GM19438 (cell line): Measurements from ENCODE around the gene GUCD1.

Source experiments
- ATAC-seq: cut with Tn5 transposase; IDR thresholded peaks from one replicate; pipeline ENCODE4 v1.9.1; 2021; ENCODE audit warnings: low read depth; ENCODE audit not compliant: unreplicated experiment

Gene GUCD1

DNA sequence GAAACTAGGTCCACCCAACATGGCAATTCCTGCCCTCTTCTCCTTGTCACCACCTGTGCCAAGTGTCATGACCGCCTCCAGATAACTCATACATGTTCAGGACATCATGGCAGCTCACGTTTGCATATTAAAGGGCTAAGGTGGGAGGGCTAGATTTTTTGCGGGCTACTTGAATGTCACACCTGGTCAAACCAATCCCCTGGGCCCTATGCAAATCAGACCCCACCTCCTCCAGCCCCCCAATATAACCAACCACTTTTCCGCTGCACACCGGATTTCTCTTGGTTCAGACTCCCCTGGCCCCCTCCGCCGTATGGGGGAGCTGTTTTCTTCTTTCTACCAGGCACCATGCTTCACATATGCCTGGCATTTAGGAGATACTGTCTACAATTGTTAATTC is 47.2 kb downstream of the GUCD1 start:
- no peak for ATAC-seq

DNA sequence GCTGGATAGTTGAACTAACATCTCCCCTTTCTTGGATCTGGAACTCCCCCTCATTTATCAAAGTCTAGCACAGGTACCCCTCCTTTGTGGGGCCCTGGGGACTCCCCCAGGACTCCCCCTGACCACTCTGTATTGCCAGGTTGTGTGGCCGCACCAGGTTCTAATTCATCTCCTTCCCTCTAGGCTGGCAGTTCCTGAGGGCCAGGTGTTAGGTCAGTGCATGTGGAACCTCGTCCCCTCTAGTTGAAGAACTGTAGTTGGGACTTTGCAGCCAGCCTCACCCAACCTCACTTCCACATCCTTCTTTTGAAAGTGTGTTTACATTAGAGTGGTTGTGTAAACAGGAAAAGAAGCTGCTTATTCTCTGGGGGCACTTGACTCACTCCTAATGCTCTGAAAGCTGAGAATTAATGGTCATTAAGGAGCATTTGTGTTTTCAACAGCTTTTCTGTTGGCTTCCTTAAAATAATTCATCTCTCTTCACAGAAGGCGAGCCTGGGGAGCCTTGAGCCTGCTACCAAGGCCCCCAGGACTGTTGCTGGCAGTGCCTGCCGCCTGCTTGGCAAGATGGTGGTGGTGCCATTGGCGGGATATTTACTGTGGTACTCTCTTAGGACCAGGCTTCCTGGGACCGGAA is 48.0 kb downstream of the GUCD1 start:
- no peak for ATAC-seq

DNA sequence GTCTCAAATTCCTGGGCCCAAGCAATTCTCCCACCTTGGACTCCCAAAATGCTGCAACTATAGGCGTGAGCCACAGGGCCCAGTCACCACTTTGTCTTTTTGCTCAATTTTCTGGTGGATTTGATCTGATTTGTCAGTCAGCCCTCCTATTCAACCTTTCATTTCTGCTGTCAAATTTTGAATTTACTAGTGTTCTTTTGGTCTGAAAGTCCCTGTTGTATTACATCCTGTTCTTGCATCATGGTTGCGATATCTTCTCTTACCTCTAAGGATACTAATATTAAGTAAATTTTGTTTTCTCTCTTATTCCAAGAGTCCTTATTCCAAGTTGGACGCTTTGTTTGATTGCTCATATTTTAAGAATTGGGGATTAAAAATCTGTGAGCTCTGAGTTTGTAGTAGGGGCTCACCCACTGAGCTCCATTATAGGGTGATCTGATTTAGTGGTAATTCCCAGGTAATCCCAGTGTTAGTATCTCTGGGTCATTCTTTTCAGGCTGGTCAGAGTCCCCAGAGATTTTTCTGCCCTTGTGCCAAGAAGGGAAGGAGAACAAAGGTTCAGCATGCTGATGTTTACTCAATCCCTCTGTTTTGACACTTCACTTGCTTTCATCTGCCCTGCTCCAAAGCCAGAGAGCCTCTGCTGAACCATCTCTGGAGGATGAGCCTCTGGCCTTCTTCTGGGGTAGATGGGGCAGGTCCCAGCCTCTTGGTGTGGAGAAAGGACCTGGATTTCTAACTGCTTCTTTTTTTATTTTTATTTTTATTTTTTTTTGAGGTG is 49.8 kb downstream of the GUCD1 start:
- ATAC-seq = no peak

DNA sequence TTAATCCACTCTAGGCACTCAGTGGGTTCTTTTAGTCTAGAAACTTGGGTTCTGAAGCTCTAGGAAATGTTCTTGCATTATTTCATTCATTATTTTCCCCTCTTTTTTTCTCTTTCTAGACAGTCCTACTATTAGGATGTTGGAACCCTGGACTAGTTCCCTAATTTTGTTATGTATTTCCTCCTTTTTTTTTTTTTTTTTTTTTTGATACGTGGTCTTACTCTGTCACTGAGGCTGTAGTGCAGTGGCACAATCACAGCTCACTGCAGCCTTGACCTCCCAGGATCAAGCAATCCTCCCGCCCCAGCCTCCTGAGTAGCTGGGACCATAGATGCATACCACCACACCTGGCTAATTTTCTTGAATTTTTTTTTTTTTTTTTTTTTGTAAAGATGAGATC is 50.4 kb downstream of the GUCD1 start:
- no peak for ATAC-seq

DNA sequence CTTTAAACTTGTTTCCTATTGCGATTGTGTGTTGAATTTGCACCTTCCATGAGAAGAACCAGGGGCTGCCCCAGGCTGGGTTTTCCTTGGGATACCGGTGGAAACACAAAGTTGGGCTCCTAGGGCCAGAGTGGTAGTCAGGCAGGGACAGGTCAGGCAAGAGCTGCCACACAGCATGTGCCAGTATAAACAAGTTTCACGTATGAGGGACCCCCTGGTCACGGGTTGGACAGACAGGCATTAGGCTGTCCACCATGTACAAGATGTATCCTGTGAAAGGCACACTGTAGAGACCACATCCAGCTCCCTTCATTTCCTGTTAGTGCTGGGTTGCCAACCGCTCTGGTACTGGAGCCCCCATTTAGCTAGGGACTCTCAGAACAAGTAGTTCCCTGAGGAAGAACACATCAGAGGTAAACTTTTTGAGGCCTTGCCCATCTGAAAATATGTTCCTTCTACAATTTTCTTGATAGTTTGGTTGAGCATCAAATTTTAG is 51.0 kb downstream of the GUCD1 start:
- no peak for ATAC-seq

DNA sequence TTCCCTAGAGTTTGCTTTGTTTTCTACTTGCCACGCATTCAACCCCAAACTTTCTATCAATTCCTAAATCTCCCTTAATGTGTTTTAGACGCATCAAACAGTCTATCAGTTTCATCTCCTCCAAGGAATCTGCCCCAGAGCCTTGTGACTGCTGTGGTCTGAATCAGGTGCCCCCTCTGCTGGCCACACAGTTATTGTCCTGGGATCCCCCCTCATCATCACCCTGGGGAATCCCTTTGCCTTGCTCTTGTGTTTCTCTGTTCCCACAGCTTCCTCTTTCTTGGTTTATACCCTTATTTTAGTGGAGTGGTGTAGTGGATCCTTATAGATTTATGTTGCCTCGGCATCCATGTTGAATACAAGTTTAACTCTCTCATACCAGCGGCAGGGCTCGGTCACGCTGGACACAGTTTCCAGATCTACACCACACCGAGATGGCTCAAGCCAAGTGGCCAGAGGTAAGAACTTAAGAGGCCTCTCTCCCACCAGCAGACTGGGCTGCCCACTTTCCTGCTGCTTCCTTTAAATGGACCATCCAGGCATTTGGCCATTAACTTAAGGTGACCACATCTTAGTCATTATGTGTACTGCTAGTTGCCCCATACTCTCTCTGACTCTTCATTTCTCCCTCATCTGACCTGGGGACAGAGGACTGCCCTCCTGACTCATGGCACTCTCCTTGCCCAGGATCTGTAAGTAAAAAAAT is 51.6 kb downstream of the GUCD1 start:
- ATAC-seq = no peak

DNA sequence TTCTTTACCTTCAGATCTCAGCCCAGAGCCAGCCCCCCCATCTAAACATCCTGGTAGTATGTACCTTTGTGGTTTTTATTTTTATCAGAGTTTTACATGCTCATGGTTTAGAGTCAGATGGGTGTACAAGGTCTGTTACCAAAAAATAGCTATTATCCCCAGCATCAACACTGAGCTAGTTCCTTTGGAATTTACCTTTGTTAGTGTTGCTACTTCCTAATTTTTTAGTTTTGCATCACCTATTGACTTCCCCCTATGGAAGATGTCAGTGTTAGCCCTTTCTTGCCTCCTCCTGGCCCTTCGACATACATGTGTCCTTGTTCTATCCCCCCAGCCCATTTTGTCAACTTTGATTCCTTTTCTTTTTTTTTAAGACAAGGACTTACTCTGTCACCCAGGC is 52.4 kb downstream of the GUCD1 start:
- ATAC-seq = no peak

DNA sequence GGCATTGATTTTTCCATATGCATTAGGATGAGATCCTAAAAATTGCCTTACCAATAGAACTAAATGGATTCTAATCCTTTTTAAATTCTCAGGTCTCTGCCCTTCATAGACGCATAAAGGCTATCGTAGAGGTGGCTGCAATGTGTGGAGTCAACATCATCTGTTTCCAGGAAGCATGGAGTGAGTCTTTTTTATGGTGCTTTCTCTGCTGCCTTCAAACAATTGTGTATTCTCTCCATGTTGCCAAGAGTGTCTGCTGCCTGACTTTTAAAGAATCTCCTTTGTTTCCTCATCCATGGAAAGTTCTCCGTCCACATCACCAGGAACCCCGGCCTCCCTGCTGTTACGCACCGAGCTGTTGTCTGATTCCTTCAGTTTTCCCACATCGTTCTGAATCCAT is 52.9 kb downstream of the GUCD1 start:
- no peak for ATAC-seq

DNA sequence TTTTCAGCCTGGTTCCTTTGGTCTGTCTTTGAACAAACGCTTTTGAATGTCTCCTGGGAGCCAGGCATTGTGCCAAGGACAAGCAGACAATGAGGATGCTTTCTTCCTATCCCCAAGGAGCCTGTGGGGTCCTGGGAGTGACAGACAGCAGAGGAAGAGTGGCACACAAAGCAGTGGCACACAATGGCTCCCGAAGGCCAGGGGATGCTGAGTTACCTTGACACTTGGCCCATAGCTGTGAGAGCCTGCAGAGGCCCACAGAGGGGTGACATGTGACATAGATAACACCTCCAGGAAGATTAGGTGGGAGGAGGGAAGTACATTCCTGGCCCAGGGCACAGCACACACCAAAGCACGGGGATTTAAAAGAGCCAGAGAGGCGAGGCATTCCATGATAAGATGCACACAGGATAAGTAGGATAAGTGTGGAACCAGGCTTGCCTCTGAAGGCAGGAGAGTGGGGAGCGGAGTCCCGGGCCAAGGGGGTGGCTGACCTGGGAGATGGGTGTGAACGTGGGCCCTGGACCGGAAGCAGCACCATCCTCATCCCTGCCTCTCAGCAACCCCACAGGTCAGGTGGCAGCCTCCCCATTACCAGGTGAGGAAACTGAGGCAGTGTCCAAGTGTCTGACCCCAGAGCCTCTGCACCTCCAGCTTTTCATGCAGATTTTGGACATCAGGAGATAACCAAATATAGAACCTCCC is 53.5 kb downstream of the GUCD1 start:
- ATAC-seq = no peak

DNA sequence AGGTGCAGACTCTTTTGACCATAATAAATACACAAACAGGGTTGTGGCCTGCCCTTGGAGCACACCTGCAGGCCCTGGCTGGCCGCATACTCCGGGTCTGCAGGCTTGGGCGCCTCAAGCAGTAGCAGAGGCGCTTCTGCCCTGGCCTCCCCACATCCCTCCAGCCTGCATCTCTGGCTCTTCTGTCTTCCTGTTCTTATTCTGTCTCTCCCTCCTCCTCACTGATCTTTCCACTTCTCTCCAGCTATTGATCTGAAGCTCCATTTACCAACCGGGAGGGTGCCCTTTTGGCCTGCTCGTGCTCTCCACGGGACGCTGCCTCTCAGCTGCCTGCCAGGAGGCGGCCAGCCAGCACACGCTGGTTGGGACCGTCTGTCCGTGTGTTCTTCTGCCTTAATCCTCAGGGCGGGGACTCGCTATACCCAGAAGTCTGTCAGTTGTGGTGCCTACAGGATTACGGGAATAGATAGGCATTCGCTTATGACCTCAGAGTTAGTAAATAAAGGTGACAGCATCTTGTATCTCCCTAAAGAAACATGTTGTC is 54.6 kb downstream of the GUCD1 start:
- ATAC-seq = no peak

DNA sequence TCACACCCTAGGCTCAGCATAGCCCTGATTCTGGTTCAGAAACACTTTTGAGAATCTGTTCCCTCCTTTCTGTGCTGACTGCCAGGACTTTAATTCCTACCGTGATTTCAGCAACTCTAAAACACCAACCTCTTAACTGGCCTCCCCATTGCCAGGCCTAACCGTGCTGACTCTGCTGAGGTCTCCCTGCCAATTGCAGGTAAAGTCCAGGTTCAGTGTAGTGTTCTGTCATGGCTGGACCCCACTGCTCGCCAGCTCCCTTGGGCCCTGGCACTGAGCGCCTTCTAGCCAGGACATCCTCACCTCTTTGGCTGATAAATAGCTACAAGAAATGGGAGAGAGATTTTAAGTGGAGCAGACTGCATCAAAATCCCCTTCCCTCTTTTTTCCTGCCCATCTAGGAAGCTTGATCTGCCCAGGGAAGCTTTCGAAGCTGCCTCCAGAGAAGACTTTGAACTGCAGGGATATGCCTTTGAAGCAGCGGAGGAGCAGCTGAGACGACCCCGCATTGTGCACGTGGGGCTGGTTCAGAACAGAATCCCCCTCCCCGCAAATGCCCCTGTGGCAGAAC is 55.1 kb downstream of the GUCD1 start:
- ATAC-seq = no peak

DNA sequence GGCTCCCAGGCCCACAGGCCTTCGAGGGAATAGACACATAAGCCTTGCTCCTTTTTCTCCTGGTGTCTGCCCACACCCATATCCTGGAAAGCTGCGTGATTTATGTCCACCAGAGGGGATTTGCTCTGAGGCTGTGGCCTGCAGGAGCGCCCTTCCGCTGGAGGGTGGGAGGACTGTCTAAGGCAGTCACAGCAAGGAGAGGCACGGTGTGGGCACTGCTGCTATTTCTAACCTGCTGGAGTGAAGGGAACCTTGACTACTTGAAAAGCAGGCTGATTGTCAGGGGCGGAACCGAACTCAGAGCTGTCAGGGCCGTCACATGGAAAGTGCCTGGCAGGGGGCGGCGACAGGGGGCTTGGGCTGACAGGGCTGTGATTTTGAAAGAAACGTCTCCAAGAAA is 56.1 kb downstream of the GUCD1 start:
- ATAC-seq = no peak

DNA sequence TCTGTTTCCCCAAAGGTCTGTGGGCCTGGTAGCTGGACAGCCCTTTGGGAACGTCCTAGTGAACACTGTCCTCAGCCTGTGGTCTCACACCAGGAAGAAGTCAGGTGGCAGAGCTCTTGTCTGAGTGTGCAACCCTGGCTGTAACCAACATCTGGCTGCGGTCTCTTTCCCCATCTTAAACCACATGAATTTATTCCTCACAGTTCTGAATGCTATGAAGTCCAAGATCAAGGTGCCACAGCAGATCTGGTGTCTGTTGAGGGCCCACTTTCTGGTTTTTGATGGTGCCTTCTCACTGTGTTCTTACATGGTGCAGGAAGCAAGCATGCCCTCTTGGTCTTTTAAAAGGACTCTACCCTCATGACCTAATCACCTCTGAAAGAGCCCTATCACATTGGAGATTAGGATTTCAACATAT is 57.1 kb downstream of the GUCD1 start:
- ATAC-seq = no peak

DNA sequence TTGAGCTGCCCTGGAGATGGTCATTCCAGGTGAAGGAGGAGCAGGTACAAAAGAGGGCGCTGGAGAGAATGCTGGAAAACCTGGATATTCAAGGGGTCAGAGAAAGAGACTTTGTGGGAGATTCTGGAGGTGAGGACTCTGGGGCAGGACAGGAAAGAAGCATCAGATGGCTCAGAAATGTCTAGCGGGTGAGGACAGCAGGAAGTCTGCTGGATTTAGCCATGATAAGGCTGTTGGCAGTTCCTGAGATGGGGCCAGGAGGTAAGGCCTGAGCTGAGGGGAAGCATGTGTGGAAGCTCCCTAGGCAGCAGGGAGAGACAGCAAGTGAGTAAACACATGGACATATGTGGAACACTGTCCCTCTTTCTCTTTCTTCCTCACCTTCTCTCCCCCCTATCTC is 58.3 kb downstream of the GUCD1 start:
- ATAC-seq = no peak

DNA sequence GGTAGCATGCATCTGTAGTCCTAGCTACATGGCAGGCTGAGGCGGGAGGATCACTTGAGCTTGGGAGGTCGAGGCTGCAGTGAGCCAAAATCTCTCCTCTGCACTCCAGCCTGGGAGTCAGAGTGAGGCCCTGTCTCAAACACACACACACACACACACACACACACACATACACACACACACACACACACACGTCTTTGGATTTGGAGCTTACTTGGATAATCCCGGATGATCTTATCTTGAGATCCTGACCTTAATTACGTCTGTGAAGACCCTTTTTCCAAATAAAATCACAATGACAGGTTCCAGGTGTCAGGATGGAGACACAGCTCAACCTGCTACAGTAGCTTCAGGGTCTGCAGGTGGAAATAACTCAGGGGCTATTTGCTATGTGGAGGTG is 58.7 kb downstream of the GUCD1 start:
- ATAC-seq = no peak

DNA sequence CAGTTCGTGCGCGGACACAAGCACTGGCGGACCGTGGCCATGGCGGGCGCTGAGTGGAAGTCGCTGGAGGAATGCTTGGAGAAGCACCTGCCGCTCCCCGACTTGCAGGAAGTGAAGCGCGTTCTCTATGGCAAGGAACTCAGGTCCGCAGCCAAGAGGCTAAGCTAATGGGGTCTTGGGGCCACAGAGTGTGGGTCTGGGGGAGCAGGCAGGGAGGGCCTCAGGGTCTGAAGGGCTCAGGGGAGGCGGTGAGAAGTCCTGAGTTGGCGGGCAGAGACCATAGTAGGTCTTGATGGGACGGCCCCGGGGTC is 59.6 kb downstream of the GUCD1 start:
- ATAC-seq = no peak

DNA sequence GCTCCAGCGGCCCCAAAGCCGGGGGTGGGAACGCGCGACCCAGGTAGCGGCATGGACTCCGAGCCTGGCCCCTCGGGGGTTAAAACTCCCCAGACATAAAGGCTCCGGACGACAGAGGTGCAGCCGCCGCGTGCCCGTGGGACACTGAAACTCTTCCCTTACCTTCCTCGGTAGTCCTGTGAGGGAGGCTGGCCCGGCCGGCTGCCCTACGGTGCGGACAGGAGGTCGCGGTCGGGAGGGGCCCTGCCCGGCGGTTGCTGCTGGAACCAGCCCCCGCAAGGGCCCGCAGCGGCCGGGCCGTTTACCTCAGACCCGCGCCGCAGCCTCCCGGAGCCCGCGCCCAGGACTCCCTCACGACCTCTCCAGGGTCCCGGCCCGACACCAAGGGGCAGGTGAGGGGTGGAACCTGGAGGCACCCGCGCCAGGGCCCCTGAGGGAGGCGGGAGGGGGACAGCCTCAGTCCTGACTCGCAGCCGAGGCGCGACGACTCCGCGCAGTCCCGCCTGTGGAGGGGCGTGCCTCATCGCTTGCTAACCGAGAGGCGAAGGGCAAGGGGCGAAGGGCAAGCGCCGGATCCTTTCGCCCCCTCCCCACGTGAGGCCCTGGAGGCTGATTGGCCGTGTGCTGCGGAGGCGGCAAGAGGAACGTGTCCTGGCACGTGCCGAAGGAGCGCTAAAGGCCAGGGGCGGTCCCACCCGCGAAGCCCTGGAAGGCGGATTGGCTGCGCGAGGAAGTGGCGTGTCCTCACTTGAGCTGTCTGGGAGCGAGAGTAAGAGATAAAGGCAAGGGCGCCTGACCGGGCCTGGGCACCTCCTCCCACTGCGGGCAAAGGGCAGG is 60.2 kb downstream of the GUCD1 start, which contains the start of gene UPB1:
Gene UPB1, plus strand, starts transcription at position 805 of the 837 bp plus-strand sequence. CDS start 72 bp downstream, outside the sequence.
- ATAC-seq = no peak

DNA sequence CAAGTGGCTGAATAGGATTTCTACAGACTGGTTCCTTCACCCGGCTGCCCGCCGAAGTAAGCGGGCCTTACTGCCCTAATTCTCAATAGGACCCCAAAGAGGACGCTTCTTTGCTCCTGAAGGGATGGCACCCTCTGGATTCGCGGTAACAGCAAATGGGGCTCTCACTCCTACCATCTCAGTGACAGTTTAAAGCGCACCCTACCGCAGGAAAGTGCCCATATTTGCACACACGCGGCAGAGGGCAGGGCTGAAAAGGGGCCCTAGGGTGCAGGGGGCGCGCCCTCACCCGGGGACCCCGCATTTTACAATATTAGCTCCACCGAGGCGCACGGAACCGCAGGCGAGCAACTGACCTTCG is 60.8 kb downstream of the GUCD1 start:
- ATAC-seq = no peak

DNA sequence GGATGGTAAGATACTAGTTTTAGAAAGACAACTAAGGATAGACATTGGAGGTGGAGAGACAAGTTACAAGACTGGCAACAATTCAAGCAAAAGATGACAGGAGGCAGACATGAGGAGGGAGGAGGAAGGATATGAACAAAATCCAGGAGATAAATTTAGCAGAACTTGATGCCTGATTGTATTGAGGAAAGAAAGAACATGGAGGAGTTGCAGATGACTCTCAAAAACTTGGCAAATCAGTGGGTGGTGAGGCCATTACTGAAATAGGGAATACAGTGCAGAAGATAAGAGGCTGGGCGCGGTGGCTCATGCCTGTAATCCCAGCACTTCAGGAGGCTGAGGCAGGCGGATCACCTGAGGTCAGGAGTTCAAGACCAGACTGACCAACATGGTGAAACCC is 62.5 kb downstream of the GUCD1 start:
- no peak for ATAC-seq
